ENCODE data around the gene JMJD8. TPM values are rescaled to one million over a fixed set of nuclear protein-coding genes. Genes with fewer than 3 reads are reported as not detected.

Gene JMJD8
- total and polyA plus RNA-seq, 7 donors = 18.7 to 93.4 (median 52.8) TPM

DNA sequence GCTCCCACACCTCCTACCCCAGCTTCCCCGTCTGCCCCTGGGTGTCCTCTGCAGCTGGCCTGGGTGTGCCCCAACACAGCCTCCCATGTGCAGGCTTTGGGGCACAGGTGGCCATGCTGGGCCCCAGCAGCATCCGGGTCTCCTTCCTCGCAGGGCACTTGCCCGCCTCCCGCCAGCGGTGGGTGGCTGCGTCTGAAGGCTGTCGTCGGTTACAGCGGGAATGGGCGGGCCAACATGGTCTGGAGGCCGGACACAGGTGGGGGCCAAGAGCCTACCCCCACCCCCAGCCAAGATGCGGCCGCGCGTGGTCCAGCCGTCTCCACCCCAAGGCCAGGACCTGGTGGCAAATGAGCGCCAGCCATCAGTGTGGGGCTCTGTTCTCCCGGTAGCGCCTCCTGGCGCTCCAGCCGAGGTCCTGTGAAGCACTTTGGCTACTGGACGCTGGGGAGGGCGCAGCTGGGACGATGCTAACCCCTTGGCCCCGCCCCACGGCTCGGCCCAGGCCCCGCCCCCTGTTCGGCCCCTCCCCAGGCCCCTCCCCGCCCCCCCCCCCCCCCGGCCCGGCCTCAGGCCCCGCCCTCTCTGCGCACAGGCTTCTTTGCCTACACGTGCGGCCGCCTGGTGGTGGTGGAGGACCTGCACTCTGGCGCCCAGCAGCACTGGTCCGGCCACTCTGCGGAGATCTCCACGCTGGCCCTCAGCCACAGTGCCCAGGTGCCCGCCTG, 23.5 kb downstream of the JMJD8 start:
- no peak for TF ChIP-seq EP300 (IDR thresholded peaks at IDR 0.05)
- TF ChIP-seq, protein P1, sequence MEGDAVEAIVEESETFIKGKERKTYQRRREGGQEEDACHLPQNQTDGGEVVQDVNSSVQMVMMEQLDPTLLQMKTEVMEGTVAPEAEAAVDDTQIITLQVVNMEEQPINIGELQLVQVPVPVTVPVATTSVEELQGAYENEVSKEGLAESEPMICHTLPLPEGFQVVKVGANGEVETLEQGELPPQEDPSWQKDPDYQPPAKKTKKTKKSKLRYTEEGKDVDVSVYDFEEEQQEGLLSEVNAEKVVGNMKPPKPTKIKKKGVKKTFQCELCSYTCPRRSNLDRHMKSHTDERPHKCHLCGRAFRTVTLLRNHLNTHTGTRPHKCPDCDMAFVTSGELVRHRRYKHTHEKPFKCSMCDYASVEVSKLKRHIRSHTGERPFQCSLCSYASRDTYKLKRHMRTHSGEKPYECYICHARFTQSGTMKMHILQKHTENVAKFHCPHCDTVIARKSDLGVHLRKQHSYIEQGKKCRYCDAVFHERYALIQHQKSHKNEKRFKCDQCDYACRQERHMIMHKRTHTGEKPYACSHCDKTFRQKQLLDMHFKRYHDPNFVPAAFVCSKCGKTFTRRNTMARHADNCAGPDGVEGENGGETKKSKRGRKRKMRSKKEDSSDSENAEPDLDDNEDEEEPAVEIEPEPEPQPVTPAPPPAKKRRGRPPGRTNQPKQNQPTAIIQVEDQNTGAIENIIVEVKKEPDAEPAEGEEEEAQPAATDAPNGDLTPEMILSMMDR (IDR thresholded peaks at IDR 0.05) = peak; percentile 47 to 74 (median 63)
- TF ChIP-seq POLR2AphosphoS5 (IDR thresholded peaks at IDR 0.05) = peak; percentile 38 to 73 (median 42)
- Histone ChIP-seq H3K27ac (peak overlapping the region; percentile 75 to 87 (median 84)), H3K4me1 (peaks cover 0 to 19% (median 14%) of the 10 kb centered on the region in 4 donors), H3K27me3 (no peaks in the 10 kb centered on the region), H3K36me3 (peaks cover 0 to 25% (median 3%) of the 10 kb centered on the region in 4 donors), H3K4me3 (peak overlapping the region in 3 of 4 donors; percentile 24 to 39 (median 38)), H3K9me3 (no peaks in the 10 kb centered on the region)
- peak; percentile 96 for DNase-seq
- WGBS, 2 donors = 8 to 20% methylated on average over 38 to 41 of the region's 43 CpGs
- intact Hi-C loops (cut with DNase I) = loop anchor here (1.0 to 10.0 kb wide), 4 partner anchors 18 to 276 kb away; partner anchors contain the start of genes CAPN15 and PGAP6

DNA sequence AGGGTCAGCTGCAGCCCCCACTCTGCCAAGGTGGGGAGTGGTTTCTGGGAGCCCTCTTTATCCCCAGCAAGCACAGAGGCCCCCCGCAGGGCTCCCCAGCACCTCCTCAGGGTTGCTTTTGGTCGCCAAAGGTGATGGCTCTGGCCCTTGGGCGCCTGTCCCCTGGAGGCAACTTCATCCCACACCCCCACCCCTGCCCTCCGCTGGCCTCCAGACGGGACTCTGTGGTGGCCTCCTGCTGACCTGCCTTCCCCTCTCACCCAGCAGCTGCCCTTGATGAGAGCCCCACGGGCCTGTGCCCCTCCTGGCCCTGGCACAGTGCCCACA, 24.0 kb downstream of the JMJD8 start:
- DNase-seq = no peak
- no peak for TF ChIP-seq POLR2A (IDR thresholded peaks at IDR 0.05)
- TF ChIP-seq, protein P1 (IDR thresholded peaks at IDR 0.05) = no peak
- TF ChIP-seq EP300 (IDR thresholded peaks at IDR 0.05) = no peak
- no peak for TF ChIP-seq POLR2AphosphoS5 (IDR thresholded peaks at IDR 0.05)
- Histone ChIP-seq H3K27me3 (no peaks in the 10 kb centered on the region), H3K4me1 (peaks cover 0 to 19% (median 14%) of the 10 kb centered on the region in 4 donors), H3K36me3 (peaks cover 0 to 30% (median 3%) of the 10 kb centered on the region in 4 donors), H3K27ac (peak overlapping the region; percentile 71 to 87 (median 84)), H3K9me3 (no peaks in the 10 kb centered on the region), H3K4me3 (peak overlapping the region in 3 of 4 donors; percentile 24 to 39 (median 38))
- intact Hi-C loops (cut with DNase I) = loop anchor here (1.0 to 10.0 kb wide), 4 partner anchors 18 to 275 kb away; partner anchors contain the start of genes CAPN15 and PGAP6
- 61 to 64% methylated on average over 6 of the region's 6 CpGs for WGBS, 2 donors

DNA sequence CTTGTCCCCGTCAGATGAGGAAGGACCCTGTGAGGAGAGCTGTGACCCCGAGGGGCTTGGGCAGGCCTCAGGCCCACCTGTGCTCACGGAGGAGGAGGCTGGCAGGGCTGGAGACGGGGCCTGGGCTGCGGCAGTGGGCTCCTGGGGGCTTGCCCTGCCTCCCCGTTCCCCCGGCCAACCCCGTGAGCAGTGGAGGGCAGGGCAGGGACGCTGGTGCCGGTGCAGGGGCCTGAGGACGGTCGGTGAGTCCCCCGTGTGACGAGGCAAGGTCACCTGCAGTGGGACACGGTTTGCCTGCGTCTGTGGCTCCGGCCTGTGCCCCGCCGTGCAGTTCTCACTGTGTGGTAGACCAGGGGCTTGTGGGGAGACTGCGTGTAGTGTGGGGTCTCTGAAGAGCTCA, 24.5 kb downstream of the JMJD8 start:
- 87 to 92% methylated on average over 20 of the region's 20 CpGs for WGBS, 2 donors
- TF ChIP-seq, protein P1 (IDR thresholded peaks at IDR 0.05) = no peak
- TF ChIP-seq POLR2A (IDR thresholded peaks at IDR 0.05) (no peak), POLR2AphosphoS5 (IDR thresholded peaks at IDR 0.05) (no peak), EP300 (IDR thresholded peaks at IDR 0.05) (no peak)
- Histone ChIP-seq H3K27ac (peak overlapping the region in 1 of 4 donors; percentile 71), H3K4me3 (no peak overlapping the region), H3K9me3 (no peaks in the 10 kb centered on the region), H3K27me3 (no peaks in the 10 kb centered on the region), H3K36me3 (peaks cover 0 to 35% (median 3%) of the 10 kb centered on the region in 4 donors), H3K4me1 (peaks cover 0 to 19% (median 14%) of the 10 kb centered on the region in 4 donors)
- intact Hi-C loops (cut with DNase I) = loop anchor here (1.0 to 10.0 kb wide), 4 partner anchors 17 to 275 kb away; partner anchors contain the start of genes CAPN15 and PGAP6
- DNase-seq = no peak

DNA sequence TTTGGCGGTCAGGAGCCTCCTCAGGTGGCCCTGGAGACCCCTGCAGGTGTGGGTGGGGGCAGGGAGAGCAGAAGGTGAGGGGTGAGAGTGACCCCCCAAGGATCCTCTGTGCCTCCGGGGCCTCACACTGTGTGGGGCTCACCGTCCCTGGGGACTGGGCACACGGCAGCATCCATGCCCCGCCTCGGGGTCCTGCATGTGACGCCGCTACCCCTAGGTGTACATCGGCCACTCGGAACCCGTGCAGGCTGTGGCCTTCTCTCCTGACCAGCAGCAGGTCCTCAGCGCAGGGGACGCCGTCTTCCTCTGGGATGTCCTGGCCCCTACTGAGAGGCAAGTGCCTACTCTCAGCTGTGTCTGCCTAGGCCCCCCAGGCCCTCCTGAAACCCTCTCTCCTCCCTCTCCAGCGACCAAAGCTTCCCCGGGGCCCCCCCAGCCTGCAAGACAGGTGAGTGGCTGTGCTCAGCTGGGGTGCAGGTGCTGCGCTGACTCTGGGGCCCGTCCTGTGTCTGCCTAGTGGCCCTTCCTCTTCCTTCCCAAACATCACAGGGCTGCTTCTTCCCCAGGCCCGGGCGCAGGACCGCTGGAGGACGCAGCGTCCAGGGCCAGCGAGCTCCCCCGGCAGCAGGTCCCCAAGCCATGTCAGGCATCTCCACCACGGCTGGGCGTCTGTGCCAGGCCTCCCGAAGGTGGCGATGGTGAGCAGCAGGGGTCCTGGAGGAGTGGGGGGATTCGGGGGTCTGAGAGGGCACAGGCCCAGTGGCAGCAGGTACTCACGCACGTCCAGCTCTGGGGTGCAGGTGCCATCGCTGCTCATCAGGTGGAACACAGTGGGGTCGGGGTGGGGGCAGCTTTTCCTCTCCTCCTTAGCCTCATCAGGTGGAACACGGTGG, 25.2 kb downstream of the JMJD8 start:
- Histone ChIP-seq H3K27me3 (no peaks in the 10 kb centered on the region), H3K9me3 (no peaks in the 10 kb centered on the region), H3K36me3 (peaks cover 0 to 35% (median 3%) of the 10 kb centered on the region in 4 donors), H3K4me3 (no peak overlapping the region), H3K4me1 (peaks cover 0 to 19% (median 14%) of the 10 kb centered on the region in 4 donors), H3K27ac (no peak overlapping the region)
- WGBS, 2 donors = 92% methylated on average over 35 of the region's 35 CpGs
- TF ChIP-seq POLR2AphosphoS5 (IDR thresholded peaks at IDR 0.05) (no peak), POLR2A (IDR thresholded peaks at IDR 0.05) (no peak), EP300 (IDR thresholded peaks at IDR 0.05) (no peak)
- TF ChIP-seq, protein P1 (IDR thresholded peaks at IDR 0.05) = no peak
- intact Hi-C loops (cut with DNase I) = no loop called here
- DNase-seq = no peak
